ENCODE measurements around the gene ELL.

ELL gene

DNA sequence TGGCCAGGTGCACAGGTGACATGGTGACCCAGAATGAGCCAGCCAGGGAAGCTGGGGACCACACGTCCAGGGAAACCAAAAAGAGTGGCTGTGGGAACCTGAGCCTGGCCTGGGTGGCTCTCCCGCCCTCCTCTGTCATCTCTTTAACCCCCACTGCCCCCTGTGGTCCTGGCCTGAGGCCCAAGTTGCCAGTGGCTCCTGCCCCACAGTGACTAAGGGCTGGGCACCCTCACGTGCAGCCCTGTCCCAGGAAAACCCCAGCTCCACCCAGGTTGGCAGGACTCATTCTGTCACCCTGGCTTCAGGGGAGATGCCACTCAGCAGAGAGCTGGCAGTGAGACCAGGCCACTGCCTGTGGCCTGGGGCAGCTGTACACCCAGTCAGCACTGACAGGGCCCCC is 53.4 kb downstream of the ELL start:
- no peak overlapping the region for H3K27ac ChIP-seq (replicated peaks)
- no peak for DNase-seq (ENCODE audit: low read depth in 1 of 2, low spot score in 1 of 2)
- H3K4me3 ChIP-seq (replicated peaks; ENCODE audit: insufficient read depth, low read length) = no peak overlapping the region
- H3K27me3 ChIP-seq (ENCODE audit: insufficient read depth, poor library complexity, severe bottlenecking) = no peaks in the 10 kb centered on the region
- TF ChIP-seq, protein P1, sequence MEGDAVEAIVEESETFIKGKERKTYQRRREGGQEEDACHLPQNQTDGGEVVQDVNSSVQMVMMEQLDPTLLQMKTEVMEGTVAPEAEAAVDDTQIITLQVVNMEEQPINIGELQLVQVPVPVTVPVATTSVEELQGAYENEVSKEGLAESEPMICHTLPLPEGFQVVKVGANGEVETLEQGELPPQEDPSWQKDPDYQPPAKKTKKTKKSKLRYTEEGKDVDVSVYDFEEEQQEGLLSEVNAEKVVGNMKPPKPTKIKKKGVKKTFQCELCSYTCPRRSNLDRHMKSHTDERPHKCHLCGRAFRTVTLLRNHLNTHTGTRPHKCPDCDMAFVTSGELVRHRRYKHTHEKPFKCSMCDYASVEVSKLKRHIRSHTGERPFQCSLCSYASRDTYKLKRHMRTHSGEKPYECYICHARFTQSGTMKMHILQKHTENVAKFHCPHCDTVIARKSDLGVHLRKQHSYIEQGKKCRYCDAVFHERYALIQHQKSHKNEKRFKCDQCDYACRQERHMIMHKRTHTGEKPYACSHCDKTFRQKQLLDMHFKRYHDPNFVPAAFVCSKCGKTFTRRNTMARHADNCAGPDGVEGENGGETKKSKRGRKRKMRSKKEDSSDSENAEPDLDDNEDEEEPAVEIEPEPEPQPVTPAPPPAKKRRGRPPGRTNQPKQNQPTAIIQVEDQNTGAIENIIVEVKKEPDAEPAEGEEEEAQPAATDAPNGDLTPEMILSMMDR (IDR thresholded peaks at IDR 0.05; ENCODE audit: insufficient read depth, low read length) = no peak
- TF ChIP-seq, protein P2, sequence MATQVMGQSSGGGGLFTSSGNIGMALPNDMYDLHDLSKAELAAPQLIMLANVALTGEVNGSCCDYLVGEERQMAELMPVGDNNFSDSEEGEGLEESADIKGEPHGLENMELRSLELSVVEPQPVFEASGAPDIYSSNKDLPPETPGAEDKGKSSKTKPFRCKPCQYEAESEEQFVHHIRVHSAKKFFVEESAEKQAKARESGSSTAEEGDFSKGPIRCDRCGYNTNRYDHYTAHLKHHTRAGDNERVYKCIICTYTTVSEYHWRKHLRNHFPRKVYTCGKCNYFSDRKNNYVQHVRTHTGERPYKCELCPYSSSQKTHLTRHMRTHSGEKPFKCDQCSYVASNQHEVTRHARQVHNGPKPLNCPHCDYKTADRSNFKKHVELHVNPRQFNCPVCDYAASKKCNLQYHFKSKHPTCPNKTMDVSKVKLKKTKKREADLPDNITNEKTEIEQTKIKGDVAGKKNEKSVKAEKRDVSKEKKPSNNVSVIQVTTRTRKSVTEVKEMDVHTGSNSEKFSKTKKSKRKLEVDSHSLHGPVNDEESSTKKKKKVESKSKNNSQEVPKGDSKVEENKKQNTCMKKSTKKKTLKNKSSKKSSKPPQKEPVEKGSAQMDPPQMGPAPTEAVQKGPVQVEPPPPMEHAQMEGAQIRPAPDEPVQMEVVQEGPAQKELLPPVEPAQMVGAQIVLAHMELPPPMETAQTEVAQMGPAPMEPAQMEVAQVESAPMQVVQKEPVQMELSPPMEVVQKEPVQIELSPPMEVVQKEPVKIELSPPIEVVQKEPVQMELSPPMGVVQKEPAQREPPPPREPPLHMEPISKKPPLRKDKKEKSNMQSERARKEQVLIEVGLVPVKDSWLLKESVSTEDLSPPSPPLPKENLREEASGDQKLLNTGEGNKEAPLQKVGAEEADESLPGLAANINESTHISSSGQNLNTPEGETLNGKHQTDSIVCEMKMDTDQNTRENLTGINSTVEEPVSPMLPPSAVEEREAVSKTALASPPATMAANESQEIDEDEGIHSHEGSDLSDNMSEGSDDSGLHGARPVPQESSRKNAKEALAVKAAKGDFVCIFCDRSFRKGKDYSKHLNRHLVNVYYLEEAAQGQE (IDR thresholded peaks at IDR 0.05; ENCODE audit: insufficient replicate concordance, low read depth) = no peak
- TF ChIP-seq SPI1 (IDR thresholded peaks at IDR 0.05; ENCODE audit: borderline replicate concordance, low read depth) (no peak), POLR2AphosphoS5 (IDR thresholded peaks at IDR 0.05; ENCODE audit: low read depth) (no peak), GABPA (IDR thresholded peaks at IDR 0.05; ENCODE audit: low read depth) (no peak)

DNA sequence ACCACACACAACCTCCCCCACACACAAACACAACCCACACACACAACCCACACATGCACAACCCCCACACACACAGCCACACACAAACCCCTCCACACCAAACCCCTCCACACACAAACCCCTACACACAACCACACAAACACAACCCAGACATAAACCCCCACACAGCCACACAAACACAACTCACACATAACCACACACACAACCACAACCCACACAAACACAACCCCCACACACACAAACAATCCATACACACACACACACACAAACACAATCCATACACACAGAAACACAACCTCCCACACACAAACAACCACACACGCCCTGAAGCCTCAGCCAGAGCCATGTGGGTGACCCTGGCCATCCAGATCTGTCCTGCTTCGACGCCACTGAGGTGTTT is 53.9 kb downstream of the ELL start:
- Histone ChIP-seq H3K4me3 (replicated peaks; ENCODE audit: insufficient read depth, low read length) (no peak overlapping the region), H3K27ac (replicated peaks) (no peak overlapping the region), H3K27me3 (ENCODE audit: insufficient read depth, poor library complexity, severe bottlenecking) (no peaks in the 10 kb centered on the region)
- no peak for DNase-seq (ENCODE audit: low read depth in 1 of 2, low spot score in 1 of 2)
- TF ChIP-seq, protein P1 (IDR thresholded peaks at IDR 0.05; ENCODE audit: insufficient read depth, low read length) = no peak

DNA sequence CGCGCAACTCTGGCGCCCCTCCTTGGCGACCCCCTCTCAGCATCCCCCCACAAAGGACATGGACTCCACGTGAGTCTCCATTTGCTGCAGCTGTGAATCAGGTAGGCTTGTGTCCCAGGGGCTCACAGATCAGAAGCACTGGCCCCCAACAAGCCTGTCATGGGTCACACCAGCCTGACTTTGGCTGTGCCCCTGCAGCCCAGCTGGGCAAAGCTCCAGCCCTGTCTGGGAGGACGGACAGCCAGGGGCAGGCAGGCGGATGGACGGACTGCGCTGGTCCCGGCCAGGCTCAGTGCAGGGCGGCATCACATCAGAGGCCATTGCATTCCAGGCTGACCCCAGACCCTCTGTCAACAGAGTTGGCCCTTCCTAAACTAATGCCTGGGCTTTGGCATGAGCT is 55.5 kb downstream of the ELL start:
- Histone ChIP-seq H3K27ac (replicated peaks) (no peak overlapping the region), H3K4me3 (replicated peaks; ENCODE audit: insufficient read depth, low read length) (no peak overlapping the region), H3K27me3 (ENCODE audit: insufficient read depth, poor library complexity, severe bottlenecking) (no peaks in the 10 kb centered on the region)
- TF ChIP-seq GABPA (IDR thresholded peaks at IDR 0.05; ENCODE audit: low read depth) (no peak), SPI1 (IDR thresholded peaks at IDR 0.05; ENCODE audit: borderline replicate concordance, low read depth) (no peak), POLR2AphosphoS5 (IDR thresholded peaks at IDR 0.05; ENCODE audit: low read depth) (no peak)
- TF ChIP-seq, protein P2 (IDR thresholded peaks at IDR 0.05; ENCODE audit: insufficient replicate concordance, low read depth) = no peak
- TF ChIP-seq, protein P1 (IDR thresholded peaks at IDR 0.05; ENCODE audit: insufficient read depth, low read length) = no peak
- no peak for DNase-seq (ENCODE audit: low read depth in 1 of 2, low spot score in 1 of 2)

DNA sequence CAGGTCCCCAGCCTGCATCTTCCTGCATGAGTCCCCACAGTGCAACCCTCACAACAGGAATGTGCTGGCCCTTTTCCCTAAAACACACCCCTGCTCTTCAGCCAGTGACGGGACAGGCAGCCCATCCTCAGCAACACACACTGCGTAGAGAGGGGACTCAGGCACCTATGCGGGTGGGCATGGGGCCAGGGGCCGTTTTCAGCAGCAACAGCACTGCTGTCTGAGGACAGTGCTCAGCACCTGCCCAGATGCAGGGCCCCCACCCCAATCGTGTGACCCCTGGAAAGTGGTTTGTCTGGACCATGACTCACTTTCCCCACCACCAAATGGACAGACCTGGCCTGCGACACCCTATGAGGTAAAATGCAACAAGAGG is 55.9 kb downstream of the ELL start:
- H3K27ac ChIP-seq (replicated peaks) = no peak overlapping the region
- H3K27me3 ChIP-seq (ENCODE audit: insufficient read depth, poor library complexity, severe bottlenecking) = no peaks in the 10 kb centered on the region
- no peak for DNase-seq (ENCODE audit: low read depth in 1 of 2, low spot score in 1 of 2)
- TF ChIP-seq SPI1 (IDR thresholded peaks at IDR 0.05; ENCODE audit: borderline replicate concordance, low read depth) (no peak), GABPA (IDR thresholded peaks at IDR 0.05; ENCODE audit: low read depth) (no peak), POLR2AphosphoS5 (IDR thresholded peaks at IDR 0.05; ENCODE audit: low read depth) (no peak)
- TF ChIP-seq, protein P1 (IDR thresholded peaks at IDR 0.05; ENCODE audit: insufficient read depth, low read length) = no peak
- TF ChIP-seq, protein P2 (IDR thresholded peaks at IDR 0.05; ENCODE audit: insufficient replicate concordance, low read depth) = no peak
- H3K4me3 ChIP-seq (replicated peaks; ENCODE audit: insufficient read depth, low read length) = no peak overlapping the region

All from HL-60 (cell line).